Left colon (tissue), 2 donors: Measurements from ENCODE around the gene PEPD. TPM values are rescaled to one million over a fixed set of nuclear protein-coding genes. Genes with fewer than 3 reads are reported as not detected.

Experiments
- ATAC-seq: fragments of 200-7000 bp; cut with Tn5 transposase; one replicate; pipeline ENCODE4 v1.9.1; 2020; ENCODE audit warnings: mild to moderate bottlenecking, moderate library complexity
- DNase-seq, 2 donors: peaks; one replicate each; pipeline ENCODE4 v3.0.0-alpha.2; 2020
- intact Hi-C, 2 donors: fragments of 100-400 bp; cut with DNase I in 1 of 2; cut with micrococcal nuclease in 1 of 2; formaldehyde crosslinking; loops; one replicate each; pipeline versions ENCODE4 v1.11.2 to v1.14.0; 2022; cut with DNase I, micrococcal nuclease
- total RNA-seq, 2 donors: library from RNA; stranded (reverse); fragmentation: NEBNext Ultra II Directional; extraction: Animal tissue kit (Norgen Biotek cat#: 25700); gene quantifications; one replicate each; pipeline ENCODE4 v1.2.1, GENCODE V29; 2021
- donor health status: DM: no; HTN: no; CAD: no.
- donor health status: DM: yes; HTN: yes; CAD: no.

The PEPD gene
- total RNA-seq, 2 donors from 2014 or later: 35.7 to 86.1 TPM

DNA sequence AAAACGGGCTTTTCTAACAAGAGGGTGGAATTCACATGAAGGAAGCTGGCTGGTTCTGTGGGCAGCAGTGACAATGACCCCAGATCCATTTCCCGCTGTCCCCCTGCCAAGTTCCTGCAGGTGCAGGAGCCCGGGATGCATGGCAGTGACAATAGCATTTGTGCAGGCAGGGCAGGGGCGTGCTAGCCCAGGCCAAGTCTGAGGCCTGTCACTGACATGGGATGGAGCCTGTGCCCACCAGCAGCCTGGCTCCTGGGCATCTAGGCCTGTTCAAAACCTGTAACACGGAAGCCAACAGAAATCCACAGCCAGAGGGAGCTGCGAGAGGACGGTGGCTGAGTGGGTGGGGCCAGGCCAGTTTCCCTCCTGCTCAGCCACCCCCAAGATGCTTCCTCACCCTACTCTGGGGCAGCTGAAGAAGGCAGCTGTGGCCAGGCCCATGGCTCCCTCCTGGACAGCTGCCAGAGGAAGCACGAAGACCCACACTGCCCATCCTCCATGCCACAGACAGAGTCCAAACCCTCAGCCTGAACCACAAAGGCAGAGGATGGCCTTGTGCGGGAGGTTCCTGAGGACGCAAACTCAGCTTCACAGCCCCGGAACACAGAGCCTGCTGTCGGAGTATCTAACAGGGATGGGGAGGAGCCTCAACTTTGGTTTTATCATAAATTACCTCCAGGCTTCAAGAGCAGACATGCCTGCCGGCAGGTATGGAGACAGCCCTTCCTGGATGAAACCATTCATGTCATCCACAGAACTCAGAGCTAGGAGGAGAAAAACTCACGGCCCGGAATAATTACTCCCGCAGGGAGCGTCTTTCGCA lies 74.0 kb downstream of the PEPD start:
- no peak for DNase-seq
- intact Hi-C loops: no loop called here
- ATAC-seq: no peak

DNA sequence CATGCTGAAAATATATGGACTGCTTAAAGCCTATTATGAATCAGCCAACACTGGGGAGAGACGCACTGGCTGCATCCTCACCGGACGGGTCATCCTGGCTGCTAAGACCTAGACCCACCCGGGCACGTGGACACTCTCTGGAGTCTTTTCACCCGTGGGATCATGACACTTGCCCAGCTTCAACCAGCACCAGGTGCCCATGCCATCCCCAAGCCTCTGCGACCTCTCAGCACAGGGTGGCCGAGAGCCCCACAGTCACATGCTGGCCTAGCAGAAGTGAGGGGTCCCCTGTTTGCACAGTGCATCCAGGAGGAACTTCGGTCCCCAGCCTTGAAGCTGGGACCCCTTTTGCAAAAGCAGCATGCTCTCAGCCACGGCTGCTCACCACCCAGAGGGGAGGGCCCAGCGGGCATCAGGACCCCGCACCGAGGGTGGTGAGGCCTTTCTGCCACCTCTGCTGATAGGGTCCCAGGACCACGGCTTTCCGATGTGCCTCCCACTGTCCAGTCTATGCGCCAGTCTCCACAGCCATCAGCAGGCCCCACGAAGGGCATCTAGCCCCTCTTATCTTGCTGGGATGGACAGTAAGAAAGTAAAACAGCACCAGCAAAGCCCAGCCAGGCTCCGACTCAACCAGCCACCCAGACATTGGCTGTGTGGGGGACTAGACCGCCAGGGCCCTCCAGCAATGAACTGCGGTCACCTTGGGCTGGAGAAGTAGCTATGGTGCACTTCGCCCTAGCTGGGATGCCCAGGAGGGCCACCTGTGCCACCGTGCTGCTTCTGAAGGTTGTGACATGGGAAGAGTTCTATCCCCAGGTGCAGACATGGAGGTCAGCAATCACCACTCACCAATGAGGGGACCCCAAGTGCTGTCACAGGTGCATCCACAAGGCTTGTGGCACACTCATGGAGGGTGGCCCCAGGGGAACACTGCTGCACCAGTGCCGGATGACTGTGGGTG lies 75.0 kb downstream of the PEPD start:
- DNase-seq (no peak), ATAC-seq (no peak)
- intact Hi-C loops: no loop called here

DNA sequence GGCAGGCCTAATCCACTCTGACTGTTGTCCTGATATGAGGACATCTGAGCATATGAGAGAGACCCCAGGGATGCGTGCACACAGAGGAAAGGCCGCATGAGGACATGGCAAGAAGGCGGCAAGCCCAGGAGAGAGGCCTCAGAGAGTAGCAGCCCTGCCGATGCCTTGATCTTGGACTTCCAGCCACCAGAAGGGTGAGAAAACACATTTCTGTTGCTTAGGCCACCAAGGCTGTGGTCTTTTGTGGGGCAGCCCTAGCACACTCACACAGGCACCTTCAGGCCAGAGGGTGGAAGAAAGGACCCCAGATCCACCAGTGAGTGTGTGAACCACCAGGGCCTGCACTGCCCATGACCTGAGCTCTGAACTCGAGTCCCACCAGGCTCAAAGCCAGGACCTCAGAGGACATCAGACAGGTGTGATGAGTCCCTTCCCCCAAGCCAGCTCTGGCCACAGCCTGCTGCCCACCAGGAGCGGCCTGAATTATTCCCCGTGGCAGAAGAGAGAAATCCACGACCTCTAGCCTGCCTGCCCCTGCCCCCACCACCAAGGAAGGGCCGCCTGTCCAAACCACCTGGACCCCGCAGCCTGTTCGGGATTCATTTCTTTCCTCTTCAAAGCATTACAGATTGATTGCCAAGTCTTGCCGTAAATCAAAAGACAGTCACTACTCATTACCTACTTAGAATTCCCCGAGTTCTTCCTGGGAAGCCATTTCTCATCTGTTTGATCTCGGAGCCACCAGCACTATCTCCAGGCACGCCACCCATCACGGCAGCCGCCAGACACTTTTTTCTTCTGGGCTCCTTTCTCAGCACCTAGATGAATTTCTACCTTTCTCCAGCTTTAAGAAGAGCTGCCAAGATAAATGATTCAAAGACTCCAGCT lies 75.9 kb downstream of the PEPD start:
- intact Hi-C loops: no loop called here
- no peak for ATAC-seq
- no peak for DNase-seq

DNA sequence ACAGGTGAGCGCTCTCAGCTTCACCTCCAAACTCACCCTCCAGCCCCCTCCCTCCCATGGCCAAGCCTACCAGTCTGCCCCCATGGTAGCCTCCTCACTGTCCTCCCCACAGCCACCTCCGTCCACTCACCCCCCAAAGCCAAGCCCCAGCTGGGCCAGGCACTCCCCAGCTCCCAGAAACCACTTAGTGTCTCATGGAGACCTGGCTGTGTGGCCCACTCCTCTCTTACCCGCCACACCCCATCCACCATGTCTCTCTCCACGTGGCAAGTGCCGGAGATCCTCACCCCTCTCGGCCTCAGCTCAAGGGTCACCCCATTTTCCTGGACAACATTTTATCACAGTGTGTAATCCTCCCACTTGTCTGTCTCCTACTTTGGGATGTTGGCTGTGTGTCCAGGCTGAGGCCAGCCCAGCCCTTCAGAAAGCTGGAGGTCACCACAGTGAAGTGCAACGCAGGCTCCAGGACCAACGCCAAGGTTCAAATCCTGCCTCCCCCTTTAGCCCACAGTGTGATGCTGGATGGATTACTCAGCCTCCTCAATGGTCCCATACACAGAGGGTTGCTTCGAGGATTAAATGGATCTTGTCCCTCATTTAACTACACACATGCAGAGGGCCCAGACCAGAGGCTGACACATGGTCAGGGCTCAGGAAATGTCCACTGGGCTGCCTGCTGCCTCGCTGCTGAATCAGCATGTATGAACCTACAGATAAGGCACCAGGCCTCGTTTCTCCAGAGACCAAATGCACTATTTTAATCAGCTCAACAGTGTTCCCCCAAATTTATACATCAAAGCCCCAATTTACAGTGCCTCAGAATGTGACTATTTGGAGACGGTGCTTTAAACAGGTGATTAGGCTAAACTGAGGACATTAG lies 76.8 kb downstream of the PEPD start:
- intact Hi-C loops: no loop called here
- ATAC-seq (no peak), DNase-seq (no peak)

DNA sequence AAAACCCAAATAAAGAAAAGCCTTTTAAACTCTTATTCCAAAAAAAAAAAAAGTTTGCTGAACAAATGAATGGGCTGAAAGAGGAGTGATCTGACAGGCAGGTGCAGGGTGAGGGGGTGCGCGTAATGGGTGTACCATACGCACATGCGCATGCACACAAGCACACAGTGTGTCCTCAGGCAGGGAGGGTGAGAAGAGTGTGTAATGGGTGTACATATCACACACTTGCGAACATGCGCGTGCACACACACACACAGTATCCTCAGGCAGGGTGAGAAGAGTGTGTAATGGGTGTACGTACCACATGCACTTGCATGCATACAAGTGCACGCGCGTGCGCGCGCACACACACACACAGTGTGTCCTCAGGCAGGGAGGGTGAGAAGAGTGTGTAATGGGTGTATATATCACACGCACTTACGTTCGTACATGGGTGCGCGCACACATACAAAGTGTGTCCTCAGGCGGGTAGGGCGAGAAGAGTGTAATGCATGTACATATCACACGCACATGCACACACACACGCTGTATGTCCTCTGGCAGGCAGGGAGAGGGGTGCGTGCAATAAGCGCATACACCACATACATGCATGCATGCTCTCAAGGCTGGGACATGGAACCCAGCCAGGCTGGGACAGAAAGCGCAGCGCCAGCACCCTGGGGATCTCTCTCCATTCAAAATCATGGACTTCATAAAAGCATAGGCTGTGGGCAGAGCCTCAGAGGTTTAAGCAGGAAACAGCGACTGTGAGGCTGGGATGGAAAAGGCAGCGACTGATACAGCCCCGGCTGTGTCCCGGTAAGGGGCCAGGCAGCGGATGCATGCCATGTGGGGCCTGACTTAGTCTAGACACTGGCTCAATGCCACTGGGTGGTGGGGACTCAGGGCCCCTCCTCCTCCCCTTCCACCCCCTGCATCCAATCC lies 77.7 kb downstream of the PEPD start:
- no peak for DNase-seq
- intact Hi-C loops: no loop called here
- ATAC-seq: no peak

DNA sequence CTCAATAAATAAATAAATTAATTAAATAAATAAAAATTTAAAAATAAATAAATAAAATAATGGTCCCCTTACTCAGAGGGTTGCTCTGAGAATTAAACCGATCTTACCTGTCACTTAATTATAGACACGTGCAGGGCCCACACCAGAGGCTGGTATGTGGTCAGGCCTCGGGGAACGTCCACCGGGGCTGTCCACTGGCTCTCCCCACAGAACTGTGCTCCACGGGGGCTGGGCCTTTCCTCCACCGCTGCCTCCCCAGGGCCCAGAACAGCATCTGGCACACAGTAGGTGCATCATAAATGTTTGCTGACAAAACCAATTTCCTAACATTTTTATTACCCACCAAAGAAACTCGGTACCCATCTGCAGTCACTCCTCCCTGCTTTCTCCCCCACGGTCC lies 78.9 kb downstream of the PEPD start:
- ATAC-seq (no peak), DNase-seq (no peak)

DNA sequence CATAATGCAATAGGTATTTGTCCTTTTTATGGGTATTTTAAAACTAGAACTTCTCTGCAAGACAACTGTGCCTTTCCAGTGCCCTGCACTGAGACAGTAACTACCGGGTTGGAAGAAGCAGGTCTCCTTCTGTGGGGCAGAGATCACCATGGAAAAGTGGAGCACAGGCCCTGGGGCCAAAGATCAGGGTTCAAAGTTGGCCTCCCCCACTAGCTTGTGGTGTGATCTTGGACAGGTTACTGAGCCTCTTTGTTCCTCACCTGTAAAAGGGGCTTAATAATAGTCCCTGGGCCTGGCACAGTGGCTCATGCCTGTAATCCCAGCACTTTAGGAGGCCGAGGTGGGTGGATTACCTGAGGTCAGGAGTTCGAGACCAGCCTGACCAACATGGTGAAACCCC lies 79.8 kb downstream of the PEPD start:
- intact Hi-C loops: no loop called here
- ATAC-seq (no peak), DNase-seq (no peak)

More for the DNA sequence above, 78.9 kb downstream of the PEPD start:
- intact Hi-C loops: no loop called here

DNA sequence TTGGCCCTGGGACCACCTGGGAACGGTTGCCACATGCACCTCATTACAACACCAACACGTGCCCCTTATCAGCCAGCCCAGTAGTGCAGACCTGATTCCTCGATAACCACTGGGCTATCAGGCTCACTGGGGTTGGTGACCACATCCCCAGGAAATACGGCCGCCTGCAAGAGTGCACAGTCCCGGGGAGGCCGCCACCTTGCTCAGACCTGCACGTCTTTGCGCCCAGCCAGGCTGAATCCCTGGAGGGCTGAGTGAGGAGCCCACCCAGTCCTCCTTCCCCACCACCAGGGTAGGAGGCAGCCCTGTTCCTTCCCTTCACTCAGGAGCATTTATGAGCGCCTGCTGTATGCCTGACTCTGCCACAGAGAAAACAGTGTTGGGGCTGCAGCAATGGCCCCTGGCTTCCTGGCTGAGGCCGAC lies 80.3 kb downstream of the PEPD start:
- no peak for DNase-seq
- ATAC-seq: no peak
- intact Hi-C loops: no loop called here

DNA sequence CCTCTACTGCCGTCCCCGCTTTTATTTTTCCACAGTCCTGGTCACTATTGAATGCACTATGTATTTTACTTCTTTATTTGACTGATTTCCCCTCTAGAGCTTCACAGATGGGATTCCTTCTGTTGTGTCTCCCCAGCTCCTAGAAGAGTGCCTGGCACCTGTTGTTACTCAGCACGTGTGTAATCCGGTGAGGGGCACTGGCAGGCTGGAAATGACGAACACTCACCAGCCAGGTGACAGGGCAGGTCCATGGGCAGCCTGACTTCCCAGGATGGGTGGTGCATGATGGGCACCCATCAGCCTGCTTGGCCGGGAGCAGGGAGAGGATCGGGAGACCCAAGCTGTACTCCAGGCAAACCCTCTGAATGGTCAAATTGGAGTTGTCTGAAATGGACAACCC lies 80.9 kb downstream of the PEPD start:
- intact Hi-C loops: no loop called here
- DNase-seq (no peak), ATAC-seq (no peak)

DNA sequence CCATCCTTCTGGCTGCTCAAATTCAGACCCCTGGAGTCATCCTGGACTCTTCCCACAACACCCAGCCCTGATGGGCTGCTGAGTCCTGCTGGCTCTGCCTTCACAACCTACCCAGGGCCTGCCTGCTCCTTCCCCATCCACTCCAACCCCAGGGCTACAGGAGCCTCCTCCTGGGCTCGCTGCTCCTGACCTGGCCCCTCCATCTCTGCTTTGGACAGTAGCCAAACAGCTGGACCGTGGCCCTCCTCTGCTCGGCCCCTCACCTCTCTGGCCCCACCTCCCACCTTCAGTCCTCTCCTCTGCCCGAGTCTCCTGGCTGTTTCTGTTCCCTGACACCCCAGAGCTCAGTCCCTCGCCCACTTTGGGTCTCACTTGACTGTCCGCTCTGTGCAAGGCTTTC lies 81.3 kb downstream of the PEPD start:
- ATAC-seq (no peak), DNase-seq (no peak)
- intact Hi-C loops: no loop called here

DNA sequence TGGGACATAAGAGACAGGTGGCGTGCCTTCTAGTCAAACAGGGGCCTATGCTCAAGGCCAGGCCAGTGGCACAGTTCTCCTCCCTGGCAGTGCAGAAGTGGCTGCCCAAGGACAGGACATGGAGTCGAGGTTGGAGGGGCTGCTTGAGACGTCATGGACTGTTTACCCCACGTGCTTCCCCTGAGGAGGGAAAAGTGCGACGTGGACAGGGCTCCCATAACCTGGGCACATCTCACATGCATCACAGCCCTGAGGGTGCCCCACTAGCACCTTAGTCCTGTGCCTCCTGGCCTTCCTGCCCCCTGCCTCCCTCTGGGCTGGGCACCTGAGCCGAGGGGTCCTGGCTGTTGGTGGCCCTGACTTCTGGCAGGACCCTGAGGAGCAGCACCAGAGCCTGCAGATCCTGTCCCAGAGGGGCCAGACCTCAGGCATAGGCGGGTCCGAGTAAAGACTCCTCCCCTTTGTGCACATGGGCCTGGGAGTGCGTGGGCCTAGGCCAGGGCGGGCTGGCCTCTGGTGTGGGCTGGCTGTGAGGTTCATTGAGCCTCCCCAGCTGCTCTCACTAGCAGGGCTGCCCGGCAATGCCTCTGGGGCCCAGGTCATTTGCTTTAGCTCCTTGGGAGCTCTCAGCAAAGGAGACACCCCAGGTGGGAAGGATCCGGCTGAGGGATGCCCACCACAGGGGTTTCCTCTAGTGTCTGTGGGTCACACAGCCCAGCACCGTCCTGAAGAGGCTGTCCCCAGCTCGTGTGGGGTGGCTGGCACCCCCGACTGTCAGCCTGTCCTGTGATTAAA lies 82.4 kb downstream of the PEPD start:
- intact Hi-C loops: no loop called here
- ATAC-seq: no peak

DNA sequence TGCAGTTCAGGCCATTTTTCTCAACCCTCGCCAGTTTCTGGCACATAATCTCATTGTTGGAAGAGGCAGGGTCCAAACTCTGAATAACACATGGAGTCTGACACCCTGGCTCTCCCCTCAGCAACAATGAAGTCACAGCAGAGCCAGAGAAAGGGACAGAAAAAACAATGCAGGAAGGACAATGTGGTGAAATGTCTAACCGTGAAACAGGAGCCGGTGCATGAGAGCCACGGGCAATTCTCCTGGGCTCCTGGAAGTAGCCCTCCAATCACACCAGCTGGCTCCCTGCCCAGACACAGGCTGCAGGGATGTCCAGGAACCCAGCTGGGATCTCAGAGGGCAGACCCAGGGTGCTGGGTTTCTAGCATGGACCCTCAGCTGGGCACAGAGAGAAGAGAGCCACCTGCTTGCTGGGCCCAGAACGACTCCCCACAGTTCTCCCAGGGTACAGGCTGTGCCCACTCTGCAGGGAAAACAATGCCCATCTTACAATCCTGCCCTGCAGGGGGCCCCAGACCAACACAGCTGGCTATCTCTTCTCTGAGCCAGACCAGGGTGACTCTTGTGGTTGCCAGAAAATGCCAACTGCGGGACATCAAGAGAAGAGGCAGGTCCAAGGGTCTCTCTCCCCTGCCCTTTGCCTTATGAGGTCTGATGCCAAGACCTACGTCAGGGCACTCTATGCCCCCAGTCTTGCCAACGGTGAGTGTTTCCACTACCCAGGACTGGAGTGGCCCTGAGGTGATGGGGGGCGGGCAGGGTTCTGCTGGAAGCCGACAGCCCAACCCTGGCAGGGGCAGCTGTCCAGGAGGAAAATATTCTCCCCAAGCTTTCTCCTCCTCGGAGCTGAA lies 83.5 kb downstream of the PEPD start:
- no peak for DNase-seq
- intact Hi-C loops: no loop called here
- no peak for ATAC-seq

More for the DNA sequence above, 82.4 kb downstream of the PEPD start:
- no peak for DNase-seq

DNA sequence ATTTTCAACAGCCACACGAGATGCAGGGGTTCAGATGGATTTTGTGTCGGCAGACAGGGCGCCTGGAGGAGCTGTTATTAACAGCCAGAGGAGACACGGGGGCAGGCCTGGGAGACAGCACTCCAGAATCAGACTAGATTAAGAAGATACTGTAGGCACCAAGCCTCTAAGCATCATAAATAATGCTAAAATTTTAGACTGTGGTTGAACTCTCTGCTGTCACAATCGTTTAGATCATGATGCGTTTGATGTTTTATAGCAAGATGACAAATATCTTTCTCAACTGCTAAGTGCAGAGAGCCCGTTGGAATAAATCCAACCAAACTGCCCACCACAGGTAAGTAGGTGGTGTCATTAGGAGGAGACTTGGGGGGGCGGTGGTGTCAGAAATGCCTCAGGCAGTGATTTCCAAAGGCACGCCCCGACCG lies 84.2 kb downstream of the PEPD start:
- intact Hi-C loops: no loop called here
- ATAC-seq (no peak), DNase-seq (no peak)

DNA sequence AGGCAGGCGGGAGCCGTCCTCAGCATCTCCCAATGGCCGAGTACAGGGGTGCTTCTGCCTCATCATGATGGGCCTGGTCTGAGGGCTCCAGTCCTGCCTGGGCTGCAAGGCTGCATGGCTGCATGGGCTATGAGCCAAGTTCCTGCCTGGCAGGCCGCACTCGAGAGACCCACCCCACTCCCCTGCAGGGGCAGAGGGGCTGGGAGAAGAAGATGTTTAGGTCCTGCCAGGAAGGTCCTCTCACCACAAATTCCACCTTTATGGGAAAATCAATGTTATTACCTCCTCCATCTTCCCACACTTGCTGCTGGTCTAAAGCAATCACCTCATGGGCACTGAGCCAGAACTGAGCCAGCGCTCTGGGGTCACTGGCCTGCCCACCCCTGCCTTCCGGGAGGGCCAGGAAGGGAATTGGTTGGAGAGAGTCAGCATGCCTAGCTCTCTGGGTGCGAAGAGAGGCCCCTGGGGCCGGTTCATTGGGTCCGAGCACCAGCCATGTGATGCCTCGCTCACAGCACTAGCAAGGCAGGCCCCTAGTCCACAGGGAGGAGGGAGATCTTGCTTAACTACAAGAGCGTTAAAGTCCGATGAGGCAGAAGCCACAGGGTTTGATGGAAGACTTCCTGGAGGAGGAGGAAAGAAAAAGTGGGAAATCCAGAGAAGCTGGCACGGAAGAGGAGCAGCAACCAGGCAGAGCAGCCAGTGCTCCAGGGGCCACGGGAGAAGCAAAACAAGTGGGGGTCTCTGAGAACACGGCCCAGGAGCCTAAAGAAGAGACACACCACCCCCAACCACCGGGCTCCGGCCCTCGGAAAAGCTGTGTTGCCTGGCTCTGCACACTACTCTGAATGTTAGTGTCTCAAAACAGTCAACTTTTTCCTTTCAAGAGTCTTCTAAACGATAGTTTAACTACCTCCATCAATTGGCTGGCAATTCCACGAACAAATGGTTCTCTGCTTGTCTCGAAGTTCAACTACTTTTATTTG lies 84.9 kb downstream of the PEPD start:
- intact Hi-C loops: no loop called here

More for the DNA sequence above, 84.9 kb downstream of the PEPD start:
- DNase-seq (no peak), ATAC-seq (no peak)
